GM10266 (cell line): ENCODE data around the gene NEUROD2.
"Not testable (repeated sequence)": the region's sequence is repeated elsewhere in the genome, so short reads cannot be mapped to it uniquely, and the experiment has no call there.

ENCODE experiments used
- DNase-seq: peaks from one replicate; pipeline ENCODE4 v3.0.0; 2012; ENCODE audit errors: extremely low spot score
- TF ChIP-seq, protein P1 (sequence below): IDR thresholded peaks from 2 replicates; pipeline ENCODE4 v1.5.1; 2012; ENCODE audit warnings: mild to moderate bottlenecking, low read depth; ENCODE audit not compliant: control insufficient read depth, insufficient read depth; ENCODE audit errors: missing control alignments

The NEUROD2 gene

DNA sequence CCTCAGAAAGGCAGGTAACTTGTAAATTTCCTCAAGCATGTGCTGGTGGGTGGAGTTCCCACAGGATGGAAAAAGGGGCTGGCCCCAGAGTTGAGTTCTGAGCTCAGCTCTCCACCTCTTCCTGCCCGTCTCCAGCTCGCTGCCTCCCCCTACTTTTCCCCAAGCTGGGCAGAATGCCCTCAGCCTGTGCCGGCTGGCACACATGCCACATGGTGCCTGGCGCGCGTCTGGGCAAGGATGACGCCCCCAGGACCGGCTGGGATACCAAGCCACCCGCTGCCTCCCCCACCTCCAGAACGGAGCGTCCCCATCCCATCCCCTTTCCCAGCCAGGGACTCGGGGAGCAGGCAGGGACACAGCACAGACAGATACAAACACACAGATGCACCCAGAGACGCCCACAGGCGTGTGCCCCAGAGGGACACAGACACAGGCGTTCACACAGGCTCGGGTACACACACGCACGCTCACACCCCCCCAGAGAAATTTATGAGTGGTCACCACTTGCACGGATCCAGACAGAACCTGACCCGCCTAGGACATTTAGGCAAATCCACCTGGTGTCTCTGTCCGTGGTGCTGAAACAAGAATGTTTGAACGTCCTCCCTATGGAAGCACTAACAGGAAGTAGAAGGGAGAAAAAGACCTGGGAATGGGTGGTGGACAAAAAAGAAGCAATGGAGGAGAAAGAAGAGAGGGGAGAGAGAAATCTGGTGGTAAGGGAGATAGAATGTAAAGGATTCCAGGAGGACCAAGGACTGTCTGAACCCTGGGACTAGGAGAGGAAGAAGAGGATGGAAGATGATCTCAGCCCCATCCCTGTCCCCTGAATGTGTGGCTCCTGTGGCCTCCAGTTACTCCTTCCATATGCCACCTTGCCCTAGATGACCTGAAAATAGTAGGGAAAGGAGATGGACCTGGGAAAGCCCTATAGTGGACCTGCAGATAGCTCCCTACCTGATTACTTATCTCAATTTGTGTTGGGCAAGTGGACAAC is 15.5 kb downstream of the NEUROD2 start:
- DNase-seq: no peak
- TF ChIP-seq, protein P1, sequence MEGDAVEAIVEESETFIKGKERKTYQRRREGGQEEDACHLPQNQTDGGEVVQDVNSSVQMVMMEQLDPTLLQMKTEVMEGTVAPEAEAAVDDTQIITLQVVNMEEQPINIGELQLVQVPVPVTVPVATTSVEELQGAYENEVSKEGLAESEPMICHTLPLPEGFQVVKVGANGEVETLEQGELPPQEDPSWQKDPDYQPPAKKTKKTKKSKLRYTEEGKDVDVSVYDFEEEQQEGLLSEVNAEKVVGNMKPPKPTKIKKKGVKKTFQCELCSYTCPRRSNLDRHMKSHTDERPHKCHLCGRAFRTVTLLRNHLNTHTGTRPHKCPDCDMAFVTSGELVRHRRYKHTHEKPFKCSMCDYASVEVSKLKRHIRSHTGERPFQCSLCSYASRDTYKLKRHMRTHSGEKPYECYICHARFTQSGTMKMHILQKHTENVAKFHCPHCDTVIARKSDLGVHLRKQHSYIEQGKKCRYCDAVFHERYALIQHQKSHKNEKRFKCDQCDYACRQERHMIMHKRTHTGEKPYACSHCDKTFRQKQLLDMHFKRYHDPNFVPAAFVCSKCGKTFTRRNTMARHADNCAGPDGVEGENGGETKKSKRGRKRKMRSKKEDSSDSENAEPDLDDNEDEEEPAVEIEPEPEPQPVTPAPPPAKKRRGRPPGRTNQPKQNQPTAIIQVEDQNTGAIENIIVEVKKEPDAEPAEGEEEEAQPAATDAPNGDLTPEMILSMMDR: no peak

DNA sequence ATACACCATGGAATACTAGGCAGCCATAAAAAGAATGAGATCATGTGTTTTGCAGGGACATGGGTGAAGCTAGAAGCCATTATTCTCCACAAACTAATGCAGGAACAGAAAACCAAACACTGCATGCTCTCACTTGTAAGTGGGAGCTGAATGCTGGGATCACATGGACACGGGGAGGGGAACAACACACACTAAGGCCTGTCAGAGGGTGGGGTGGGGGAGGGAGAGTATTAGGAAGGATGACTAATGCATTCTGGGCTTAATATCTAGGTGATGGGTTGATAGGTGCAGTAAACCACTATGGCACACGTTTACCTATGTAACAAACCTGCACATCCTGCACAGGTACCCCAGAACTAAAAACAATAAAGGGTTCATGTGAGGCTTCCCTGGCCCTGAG is 17.5 kb downstream of the NEUROD2 start:
- DNase-seq: not testable (repeated sequence)

GRCh38 chr17:39582658-39583057 is 25.1 kb downstream of the NEUROD2 start:
- TF ChIP-seq, protein P1: no peak
- no peak for DNase-seq

DNA sequence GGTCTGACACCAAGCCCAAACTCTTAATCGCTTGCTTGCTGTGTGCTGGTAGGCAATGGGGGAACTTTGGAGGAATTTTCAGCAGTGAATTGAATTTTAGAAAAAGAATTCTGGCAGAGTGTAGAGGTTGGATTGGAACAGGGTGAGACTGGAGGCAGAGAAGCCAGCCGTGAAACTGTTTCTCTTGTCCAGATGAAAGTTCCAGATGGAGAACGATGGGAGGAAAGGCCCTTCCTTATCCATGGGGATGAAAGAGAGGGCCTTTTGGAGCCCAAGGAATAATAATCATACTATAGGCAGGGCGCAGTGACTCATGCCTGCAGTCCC is 26.0 kb downstream of the NEUROD2 start:
- DNase-seq: no peak
- TF ChIP-seq, protein P1: no peak

GRCh38 chr17:39581071-39581758 is 26.5 kb downstream of the NEUROD2 start:
- no peak for DNase-seq
- TF ChIP-seq, protein P1: no peak

GRCh38 chr17:39580082-39580468 is 27.6 kb downstream of the NEUROD2 start:
- DNase-seq: no peak
- TF ChIP-seq, protein P1: no peak

DNA sequence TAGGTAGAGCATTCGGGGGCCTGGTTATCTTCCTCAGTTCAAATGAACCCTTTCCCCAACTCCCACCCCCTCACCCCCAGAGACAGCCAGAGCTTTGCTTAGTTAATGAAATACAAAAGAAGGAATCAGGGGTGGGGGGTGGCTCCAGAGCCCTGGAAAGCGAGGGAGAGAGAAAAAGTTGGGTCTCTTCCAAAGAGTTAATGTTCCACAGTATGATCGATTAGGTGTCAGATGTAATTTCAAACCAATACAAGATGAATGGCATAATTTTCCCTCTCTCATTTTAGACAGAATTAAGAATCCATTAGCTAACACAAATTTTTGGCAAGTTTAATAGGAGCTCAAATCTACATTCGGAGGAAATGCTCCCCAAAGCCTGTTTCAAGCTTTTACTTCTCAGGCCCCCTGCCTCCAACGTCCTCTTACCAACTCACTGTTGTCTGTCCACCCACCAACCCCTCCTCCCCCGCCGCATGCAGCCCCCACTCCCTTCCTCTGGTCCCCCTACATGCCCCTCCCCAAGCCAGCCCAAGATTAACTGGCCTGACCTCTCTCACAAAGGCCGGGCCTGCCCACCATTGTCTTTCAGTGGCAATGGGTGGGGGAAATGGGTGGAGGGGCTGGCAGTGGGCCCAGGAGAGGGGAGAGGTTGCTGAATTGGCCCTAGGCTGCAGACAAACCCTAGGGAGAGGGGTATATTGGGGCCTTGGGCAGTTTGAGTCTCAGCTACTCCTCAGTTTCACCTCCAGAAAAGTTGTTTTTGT is 28.2 kb downstream of the NEUROD2 start:
- TF ChIP-seq, protein P1: no peak
- no peak for DNase-seq
